HEK293 (cell line): ENCODE results near the gene EPG5.

Experiments
- CTCF ChIA-PET: fragments of 350-600 bp; formaldehyde crosslinking; extraction: SDS; loops from one replicate; lab custom pipeline; 2021; ENCODE audit warnings: antibody characterized with exemption; lab: Yijun Ruan, JAX
- POLR2A ChIA-PET: fragments of 300-600 bp; formaldehyde crosslinking; extraction: SDS; loops from one replicate; lab custom pipeline; 2020; ENCODE audit warnings: antibody characterized with exemption, inconsistent platforms; lab: Yijun Ruan, JAX
- H3K27ac ChIP-seq: fragments of 200-500 bp; sonication (Bioruptor generic); 2 replicates; pipeline ENCODE4 v1.5.1; 2014; ENCODE audit warnings: low read depth, low read length, control low read depth, inconsistent platforms; ENCODE audit errors: extremely low read depth
- H3K36me3 ChIP-seq, 2 experiments: fragments of 200-500 bp in 1 of 2; sonication (Bioruptor generic) in 1 of 2; 1 replicate in 1 of 2; 2 replicates in 1 of 2; pipeline ENCODE4 v1.5.1; 2014 to 2017; ENCODE audit warnings: inconsistent platforms in 2 of 2, low read length in 2 of 2; ENCODE audit not compliant: control insufficient read depth in 2 of 2, insufficient read depth in 1 of 2
- H3K4me1 ChIP-seq: fragments of 200-500 bp; sonication (Bioruptor generic); 2 replicates; pipeline ENCODE4 v1.5.1; 2014; ENCODE audit warnings: mild to moderate bottlenecking, low read length, inconsistent platforms; ENCODE audit not compliant: control insufficient read depth, insufficient read depth
- H3K4me3 ChIP-seq: 2 replicates; pipeline ENCODE4 v1.5.1; 2011; ENCODE audit warnings: low read depth, mild to moderate bottlenecking, control low read depth, low read length, moderate library complexity
- H3K9me3 ChIP-seq: fragments of 200-500 bp; sonication (Bioruptor generic); 2 replicates; pipeline ENCODE4 v1.5.1; 2014; ENCODE audit warnings: low read depth, low read length, inconsistent platforms; ENCODE audit not compliant: control insufficient read depth, insufficient read depth
- HOXD13 ChIP-seq: sonication (generic); formaldehyde crosslinking; IDR thresholded peaks from 2 replicates; pipeline ENCODE4 v1.8.0; 2022; ENCODE audit warnings: missing genetic modification reagents, borderline replicate concordance
- IKZF3 ChIP-seq: fragments of 450-650 bp; IDR thresholded peaks from 2 replicates; pipeline ENCODE4 v1.5.0; 2018; ENCODE audit warnings: missing biosample characterization, mild to moderate bottlenecking, missing genetic modification characterization, moderate library complexity
- PRDM1 ChIP-seq: fragments of 450-650 bp; formaldehyde crosslinking; IDR thresholded peaks from 2 replicates; pipeline ENCODE4; 2016; ENCODE audit warnings: missing biosample characterization, missing genetic modification characterization
- ZBTB7A ChIP-seq: fragments of 450-650 bp; formaldehyde crosslinking; IDR thresholded peaks from 2 replicates; pipeline ENCODE4 v1.5.1; 2016; ENCODE audit warnings: low read depth, missing biosample characterization, missing genetic modification characterization
- ZNF169 ChIP-seq: fragments of 450-650 bp; formaldehyde crosslinking; IDR thresholded peaks from 2 replicates; pipeline ENCODE4 v1.5.1; 2016; ENCODE audit warnings: missing biosample characterization, missing genetic modification characterization
- ZNF211 ChIP-seq: fragments of 450-650 bp; formaldehyde crosslinking; IDR thresholded peaks from 2 replicates; pipeline ENCODE4 v1.5.1; 2016; ENCODE audit warnings: low read depth, missing biosample characterization, missing genetic modification characterization
- ZNF394 ChIP-seq: fragments of 450-650 bp; formaldehyde crosslinking; IDR thresholded peaks from 2 replicates; pipeline ENCODE4 v1.5.1; 2016; ENCODE audit warnings: missing biosample characterization, missing genetic modification characterization, mild to moderate bottlenecking, moderate library complexity, borderline replicate concordance
- ZNF404 ChIP-seq: fragments of 450-650 bp; formaldehyde crosslinking; IDR thresholded peaks from 2 replicates; pipeline ENCODE4 v1.5.1; 2017; ENCODE audit warnings: missing biosample characterization, missing genetic modification characterization
- ZNF510 ChIP-seq: fragments of 450-650 bp; formaldehyde crosslinking; IDR thresholded peaks from 2 replicates; pipeline ENCODE4 v1.5.1; 2018; ENCODE audit warnings: mild to moderate bottlenecking, missing genetic modification characterization, missing biosample characterization; ENCODE audit not compliant: insufficient replicate concordance
- ZNF514 ChIP-seq: fragments of 450-650 bp; formaldehyde crosslinking; IDR thresholded peaks from 2 replicates; pipeline ENCODE4 v1.5.1; 2016; ENCODE audit warnings: missing biosample characterization, missing genetic modification characterization
- ZNF529 ChIP-seq: fragments of 450-650 bp; formaldehyde crosslinking; IDR thresholded peaks from 2 replicates; pipeline ENCODE4 v1.5.1; 2017; ENCODE audit warnings: missing genetic modification characterization, missing biosample characterization; ENCODE audit not compliant: insufficient replicate concordance
- ZNF530 ChIP-seq: fragments of 450-650 bp; formaldehyde crosslinking; IDR thresholded peaks from 2 replicates; pipeline ENCODE4 v1.5.1; 2016; ENCODE audit warnings: low read depth, missing biosample characterization, missing genetic modification characterization
- ZNF549 ChIP-seq: fragments of 450-650 bp; IDR thresholded peaks from 2 replicates; pipeline ENCODE4 v1.5.1; 2018; ENCODE audit warnings: missing biosample characterization, missing genetic modification characterization, mild to moderate bottlenecking, inconsistent platforms, moderate library complexity
- ZNF626 ChIP-seq: fragments of 450-650 bp; sonication (Bioruptor Pico); formaldehyde crosslinking; IDR thresholded peaks from 2 replicates; pipeline ENCODE4 v1.5.1; 2018; ENCODE audit warnings: missing biosample characterization, missing genetic modification characterization, inconsistent platforms
- TF ChIP-seq, protein P1 (sequence below): fragments of 450-650 bp; formaldehyde crosslinking; IDR thresholded peaks from 2 replicates; pipeline ENCODE4 v1.5.1; 2016; ENCODE audit warnings: missing biosample characterization, missing genetic modification characterization
- TF ChIP-seq, protein P2 (sequence below): fragments of 450-650 bp; formaldehyde crosslinking; IDR thresholded peaks from 2 replicates; pipeline ENCODE4 v1.5.1; 2016; ENCODE audit warnings: missing biosample characterization, missing genetic modification characterization
- TF ChIP-seq, protein P3 (sequence below): fragments of 450-650 bp; formaldehyde crosslinking; IDR thresholded peaks from 2 replicates; pipeline ENCODE4 v1.5.1; 2016; ENCODE audit warnings: missing biosample characterization, missing genetic modification characterization
- TF ChIP-seq, protein P4 (sequence below): fragments of 450-650 bp; formaldehyde crosslinking; IDR thresholded peaks from 2 replicates; pipeline ENCODE4 v1.5.1; 2016; ENCODE audit warnings: missing biosample characterization, missing genetic modification characterization
- TF ChIP-seq, protein P5 (sequence below): fragments of 450-650 bp; formaldehyde crosslinking; IDR thresholded peaks from 2 replicates; pipeline ENCODE4 v1.5.1; 2016; ENCODE audit warnings: missing biosample characterization, missing genetic modification characterization, borderline replicate concordance
- TF ChIP-seq, protein P6 (sequence below): fragments of 450-650 bp; formaldehyde crosslinking; IDR thresholded peaks from 2 replicates; pipeline ENCODE4 v1.5.1; 2016; ENCODE audit warnings: missing biosample characterization, missing genetic modification characterization
- TF ChIP-seq, protein P7 (sequence below): fragments of 450-650 bp; formaldehyde crosslinking; IDR thresholded peaks from 2 replicates; pipeline ENCODE4 v1.5.1; 2016; ENCODE audit warnings: missing biosample characterization, missing genetic modification characterization

EPG5 gene

DNA sequence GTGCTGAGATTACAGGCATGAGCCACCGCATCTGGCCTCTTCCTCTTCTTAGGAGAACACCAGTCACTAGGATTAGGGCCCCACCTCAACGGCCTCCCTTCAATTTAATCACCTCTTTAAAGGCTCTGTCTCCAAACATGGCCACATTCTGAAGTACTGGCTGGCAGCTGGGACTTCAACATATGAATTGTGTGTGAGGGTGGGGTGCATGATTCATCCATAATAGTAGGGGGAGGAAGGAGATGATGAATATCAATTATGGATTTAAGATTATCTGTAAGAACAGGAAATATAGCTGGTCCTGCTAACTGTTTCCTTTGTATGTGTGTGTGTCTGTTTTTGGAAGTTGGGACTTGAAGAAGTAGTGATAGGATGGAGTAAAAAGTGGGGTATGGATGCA lies 14.7 kb upstream of the EPG5 start:
- no peaks in the 10 kb centered on the region for H3K9me3 ChIP-seq
- POLR2A ChIA-PET = no interaction called here
- CTCF ChIA-PET = interaction anchor here (1.1 to 1.2 kb wide), 2 partner anchors 14 to 317 kb away, joined by 3 read pairs; no protein-coding TSS in a partner anchor
- H3K36me3 ChIP-seq = no peaks in the 10 kb centered on the region; a peak in 1 of 3 replicates
- no peak overlapping the region for H3K4me3 ChIP-seq
- TF ChIP-seq ZNF394 (no peak), ZNF530 (tag by site-specific recombination) (no peak), ZNF514 (tag by site-specific recombination) (no peak), HOXD13 (CRISPR knock-in tag) (no peak), ZNF529 (tag by site-specific recombination) (no peak), ZNF404 (tag by site-specific recombination) (no peak)
- TF ChIP-seq, protein P1, sequence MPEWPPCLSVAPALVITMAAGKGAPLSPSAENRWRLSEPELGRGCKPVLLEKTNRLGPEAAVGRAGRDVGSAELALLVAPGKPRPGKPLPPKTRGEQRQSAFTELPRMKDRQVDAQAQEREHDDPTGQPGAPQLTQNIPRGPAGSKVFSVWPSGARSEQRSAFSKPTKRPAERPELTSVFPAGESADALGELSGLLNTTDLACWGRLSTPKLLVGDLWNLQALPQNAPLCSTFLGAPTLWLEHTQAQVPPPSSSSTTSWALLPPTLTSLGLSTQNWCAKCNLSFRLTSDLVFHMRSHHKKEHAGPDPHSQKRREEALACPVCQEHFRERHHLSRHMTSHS (tag by site-specific recombination) = no peak
- TF ChIP-seq, protein P2, sequence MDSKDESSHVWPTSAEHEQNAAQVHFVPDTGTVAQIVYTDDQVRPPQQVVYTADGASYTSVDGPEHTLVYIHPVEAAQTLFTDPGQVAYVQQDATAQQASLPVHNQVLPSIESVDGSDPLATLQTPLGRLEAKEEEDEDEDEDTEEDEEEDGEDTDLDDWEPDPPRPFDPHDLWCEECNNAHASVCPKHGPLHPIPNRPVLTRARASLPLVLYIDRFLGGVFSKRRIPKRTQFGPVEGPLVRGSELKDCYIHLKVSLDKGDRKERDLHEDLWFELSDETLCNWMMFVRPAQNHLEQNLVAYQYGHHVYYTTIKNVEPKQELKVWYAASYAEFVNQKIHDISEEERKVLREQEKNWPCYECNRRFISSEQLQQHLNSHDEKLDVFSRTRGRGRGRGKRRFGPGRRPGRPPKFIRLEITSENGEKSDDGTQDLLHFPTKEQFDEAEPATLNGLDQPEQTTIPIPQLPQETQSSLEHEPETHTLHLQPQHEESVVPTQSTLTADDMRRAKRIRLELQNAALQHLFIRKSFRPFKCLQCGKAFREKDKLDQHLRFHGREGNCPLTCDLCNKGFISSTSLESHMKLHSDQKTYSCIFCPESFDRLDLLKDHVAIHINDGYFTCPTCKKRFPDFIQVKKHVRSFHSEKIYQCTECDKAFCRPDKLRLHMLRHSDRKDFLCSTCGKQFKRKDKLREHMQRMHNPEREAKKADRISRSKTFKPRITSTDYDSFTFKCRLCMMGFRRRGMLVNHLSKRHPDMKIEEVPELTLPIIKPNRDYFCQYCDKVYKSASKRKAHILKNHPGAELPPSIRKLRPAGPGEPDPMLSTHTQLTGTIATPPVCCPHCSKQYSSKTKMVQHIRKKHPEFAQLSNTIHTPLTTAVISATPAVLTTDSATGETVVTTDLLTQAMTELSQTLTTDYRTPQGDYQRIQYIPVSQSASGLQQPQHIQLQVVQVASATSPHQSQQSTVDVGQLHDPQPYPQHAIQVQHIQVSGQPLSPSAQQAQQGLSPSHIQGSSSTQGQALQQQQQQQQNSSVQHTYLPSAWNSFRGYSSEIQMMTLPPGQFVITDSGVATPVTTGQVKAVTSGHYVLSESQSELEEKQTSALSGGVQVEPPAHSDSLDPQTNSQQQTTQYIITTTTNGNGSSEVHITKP (tag by site-specific recombination) = no peak
- TF ChIP-seq, protein P3, sequence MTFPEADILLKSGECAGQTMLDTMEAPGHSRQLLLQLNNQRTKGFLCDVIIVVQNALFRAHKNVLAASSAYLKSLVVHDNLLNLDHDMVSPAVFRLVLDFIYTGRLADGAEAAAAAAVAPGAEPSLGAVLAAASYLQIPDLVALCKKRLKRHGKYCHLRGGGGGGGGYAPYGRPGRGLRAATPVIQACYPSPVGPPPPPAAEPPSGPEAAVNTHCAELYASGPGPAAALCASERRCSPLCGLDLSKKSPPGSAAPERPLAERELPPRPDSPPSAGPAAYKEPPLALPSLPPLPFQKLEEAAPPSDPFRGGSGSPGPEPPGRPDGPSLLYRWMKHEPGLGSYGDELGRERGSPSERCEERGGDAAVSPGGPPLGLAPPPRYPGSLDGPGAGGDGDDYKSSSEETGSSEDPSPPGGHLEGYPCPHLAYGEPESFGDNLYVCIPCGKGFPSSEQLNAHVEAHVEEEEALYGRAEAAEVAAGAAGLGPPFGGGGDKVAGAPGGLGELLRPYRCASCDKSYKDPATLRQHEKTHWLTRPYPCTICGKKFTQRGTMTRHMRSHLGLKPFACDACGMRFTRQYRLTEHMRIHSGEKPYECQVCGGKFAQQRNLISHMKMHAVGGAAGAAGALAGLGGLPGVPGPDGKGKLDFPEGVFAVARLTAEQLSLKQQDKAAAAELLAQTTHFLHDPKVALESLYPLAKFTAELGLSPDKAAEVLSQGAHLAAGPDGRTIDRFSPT (tag by site-specific recombination) = no peak
- TF ChIP-seq, protein P4, sequence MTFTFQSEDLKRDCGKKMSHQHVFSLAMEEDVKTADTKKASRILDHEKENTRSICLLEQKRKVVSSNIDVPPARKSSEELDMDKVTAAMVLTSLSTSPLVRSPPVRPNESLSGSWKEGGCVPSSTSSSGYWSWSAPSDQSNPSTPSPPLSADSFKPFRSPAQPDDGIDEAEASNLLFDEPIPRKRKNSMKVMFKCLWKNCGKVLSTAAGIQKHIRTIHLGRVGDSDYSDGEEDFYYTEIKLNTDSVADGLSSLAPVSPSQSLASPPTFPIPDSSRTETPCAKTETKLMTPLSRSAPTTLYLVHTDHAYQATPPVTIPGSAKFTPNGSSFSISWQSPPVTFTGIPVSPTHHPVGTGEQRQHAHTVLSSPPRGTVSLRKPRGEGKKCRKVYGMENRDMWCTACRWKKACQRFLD (tag by site-specific recombination) = no peak
- no peaks in the 10 kb centered on the region for H3K4me1 ChIP-seq
- H3K27ac ChIP-seq = no peak overlapping the region

DNA sequence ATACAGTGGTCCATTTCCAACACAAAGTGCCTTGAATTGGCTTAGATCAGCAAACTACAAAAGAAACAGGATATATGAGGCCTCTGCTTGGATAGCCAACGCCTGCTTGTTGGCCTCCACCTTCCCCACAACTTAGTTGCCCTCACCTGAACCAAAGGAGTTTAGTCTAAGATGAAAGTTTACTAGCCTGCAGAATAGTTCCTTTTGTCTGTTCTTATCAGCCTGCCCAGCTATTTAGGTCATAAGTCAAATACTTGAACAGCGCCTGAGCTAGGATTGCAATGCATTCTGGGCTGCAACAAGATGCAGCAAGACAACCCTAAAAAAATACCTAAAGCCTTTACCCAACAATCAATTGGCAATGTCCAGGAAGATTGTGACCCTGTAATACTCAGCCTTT lies 13.1 kb upstream of the EPG5 start:
- CTCF ChIA-PET = interaction anchor here (0.6 kb wide), 1 partner anchor 34 kb away, joined by 4 read pairs; no protein-coding TSS in a partner anchor
- POLR2A ChIA-PET = no interaction called here
- H3K9me3 ChIP-seq = no peaks in the 10 kb centered on the region
- no peak overlapping the region for H3K27ac ChIP-seq
- H3K4me3 ChIP-seq = no peak overlapping the region
- H3K36me3 ChIP-seq = no peaks in the 10 kb centered on the region
- H3K4me1 ChIP-seq = no peaks in the 10 kb centered on the region
- TF ChIP-seq, protein P5, sequence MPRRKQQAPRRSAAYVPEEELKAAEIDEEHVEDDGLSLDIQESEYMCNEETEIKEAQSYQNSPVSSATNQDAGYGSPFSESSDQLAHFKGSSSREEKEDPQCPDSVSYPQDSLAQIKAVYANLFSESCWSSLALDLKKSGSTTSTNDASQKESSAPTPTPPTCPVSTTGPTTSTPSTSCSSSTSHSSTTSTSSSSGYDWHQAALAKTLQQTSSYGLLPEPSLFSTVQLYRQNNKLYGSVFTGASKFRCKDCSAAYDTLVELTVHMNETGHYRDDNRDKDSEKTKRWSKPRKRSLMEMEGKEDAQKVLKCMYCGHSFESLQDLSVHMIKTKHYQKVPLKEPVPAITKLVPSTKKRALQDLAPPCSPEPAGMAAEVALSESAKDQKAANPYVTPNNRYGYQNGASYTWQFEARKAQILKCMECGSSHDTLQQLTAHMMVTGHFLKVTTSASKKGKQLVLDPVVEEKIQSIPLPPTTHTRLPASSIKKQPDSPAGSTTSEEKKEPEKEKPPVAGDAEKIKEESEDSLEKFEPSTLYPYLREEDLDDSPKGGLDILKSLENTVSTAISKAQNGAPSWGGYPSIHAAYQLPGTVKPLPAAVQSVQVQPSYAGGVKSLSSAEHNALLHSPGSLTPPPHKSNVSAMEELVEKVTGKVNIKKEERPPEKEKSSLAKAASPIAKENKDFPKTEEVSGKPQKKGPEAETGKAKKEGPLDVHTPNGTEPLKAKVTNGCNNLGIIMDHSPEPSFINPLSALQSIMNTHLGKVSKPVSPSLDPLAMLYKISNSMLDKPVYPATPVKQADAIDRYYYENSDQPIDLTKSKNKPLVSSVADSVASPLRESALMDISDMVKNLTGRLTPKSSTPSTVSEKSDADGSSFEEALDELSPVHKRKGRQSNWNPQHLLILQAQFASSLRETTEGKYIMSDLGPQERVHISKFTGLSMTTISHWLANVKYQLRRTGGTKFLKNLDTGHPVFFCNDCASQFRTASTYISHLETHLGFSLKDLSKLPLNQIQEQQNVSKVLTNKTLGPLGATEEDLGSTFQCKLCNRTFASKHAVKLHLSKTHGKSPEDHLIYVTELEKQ (tag by site-specific recombination) = no peak
- TF ChIP-seq, protein P6, sequence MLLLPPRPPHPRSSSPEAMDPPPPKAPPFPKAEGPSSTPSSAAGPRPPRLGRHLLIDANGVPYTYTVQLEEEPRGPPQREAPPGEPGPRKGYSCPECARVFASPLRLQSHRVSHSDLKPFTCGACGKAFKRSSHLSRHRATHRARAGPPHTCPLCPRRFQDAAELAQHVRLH (tag by site-specific recombination) = no peak
- no peak for TF ChIP-seq ZNF169
- TF ChIP-seq ZBTB7A = no peak
- TF ChIP-seq IKZF3 (tag by site-specific recombination) = no peak
- no peak for TF ChIP-seq ZNF626 (tag by site-specific recombination)
- no peak for TF ChIP-seq ZNF549 (tag by site-specific recombination)
- no peak for TF ChIP-seq ZNF510 (tag by site-specific recombination)
- TF ChIP-seq, protein P7, sequence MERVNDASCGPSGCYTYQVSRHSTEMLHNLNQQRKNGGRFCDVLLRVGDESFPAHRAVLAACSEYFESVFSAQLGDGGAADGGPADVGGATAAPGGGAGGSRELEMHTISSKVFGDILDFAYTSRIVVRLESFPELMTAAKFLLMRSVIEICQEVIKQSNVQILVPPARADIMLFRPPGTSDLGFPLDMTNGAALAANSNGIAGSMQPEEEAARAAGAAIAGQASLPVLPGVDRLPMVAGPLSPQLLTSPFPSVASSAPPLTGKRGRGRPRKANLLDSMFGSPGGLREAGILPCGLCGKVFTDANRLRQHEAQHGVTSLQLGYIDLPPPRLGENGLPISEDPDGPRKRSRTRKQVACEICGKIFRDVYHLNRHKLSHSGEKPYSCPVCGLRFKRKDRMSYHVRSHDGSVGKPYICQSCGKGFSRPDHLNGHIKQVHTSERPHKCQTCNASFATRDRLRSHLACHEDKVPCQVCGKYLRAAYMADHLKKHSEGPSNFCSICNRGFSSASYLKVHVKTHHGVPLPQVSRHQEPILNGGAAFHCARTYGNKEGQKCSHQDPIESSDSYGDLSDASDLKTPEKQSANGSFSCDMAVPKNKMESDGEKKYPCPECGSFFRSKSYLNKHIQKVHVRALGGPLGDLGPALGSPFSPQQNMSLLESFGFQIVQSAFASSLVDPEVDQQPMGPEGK = no peak
- no peak for TF ChIP-seq ZNF211
- TF ChIP-seq PRDM1 (tag by site-specific recombination) = no peak
